Common myeloid progenitor, CD34-positive (primary cell): ENCODE results near the gene FGFRL1.

Experiments used
- CTCF ChIA-PET: fragments of 350-600 bp; sonication (Branson Sonifier 250); formaldehyde crosslinking; loops from one replicate; lab custom pipeline; 2021; ENCODE audit warnings: antibody characterized with exemption; lab: Charles Lee
- POLR2A ChIA-PET: fragments of 350-600 bp; sonication (Branson Sonifier 250); formaldehyde crosslinking; loops from one replicate; lab custom pipeline; 2021; ENCODE audit warnings: antibody characterized with exemption; lab: Charles Lee
- DNase-seq, 3 donors: peaks; one replicate each; pipeline versions ENCODE4 v3.0.0 to v3.0.0-alpha.2; 2013
- H3K27ac ChIP-seq, 2 experiments: 1 replicate in 1 of 2; 2 replicates in 1 of 2; pipeline ENCODE4 v1.7.0; 2013; ENCODE audit warnings: inconsistent platforms in 2 of 2, low read length in 2 of 2, mild to moderate bottlenecking in 2 of 2, low read depth in 1 of 2, moderate library complexity in 1 of 2; ENCODE audit not compliant: severe bottlenecking in 2 of 2, insufficient read depth in 1 of 2, poor library complexity in 1 of 2
- H3K27me3 ChIP-seq, 5 experiments: replicated peaks in 2 of 5; 1 replicate in 3 of 5; 2 replicates in 2 of 5; pipeline versions ENCODE4 v1.6.1 to v1.7.0; 2013; ENCODE audit warnings: low read length in 4 of 5, mild to moderate bottlenecking in 2 of 5, moderate library complexity in 2 of 5, inconsistent platforms in 1 of 5; ENCODE audit not compliant: insufficient read depth in 5 of 5, control insufficient read depth in 4 of 5
- H3K36me3 ChIP-seq, 4 experiments: 1 replicate in 2 of 4; 2 replicates in 2 of 4; pipeline versions ENCODE4 v1.6.1 to v1.7.0; 2013; ENCODE audit warnings: low read length in 3 of 4, control low read depth in 1 of 4, mild to moderate bottlenecking in 1 of 4; ENCODE audit not compliant: control insufficient read depth in 4 of 4, insufficient read depth in 4 of 4
- H3K4me1 ChIP-seq, 4 experiments: 1 replicate in 3 of 4; 2 replicates in 1 of 4; pipeline versions ENCODE4 v1.6.1 to v1.7.1; 2013; ENCODE audit warnings: low read length in 3 of 4, mild to moderate bottlenecking in 3 of 4, control low read depth in 1 of 4, inconsistent platforms in 1 of 4, moderate library complexity in 1 of 4; ENCODE audit not compliant: control insufficient read depth in 4 of 4, insufficient read depth in 4 of 4; ENCODE audit errors: control extremely low read depth in 1 of 4
- H3K4me3 ChIP-seq, 7 experiments: 1 replicate in 4 of 7; 2 replicates in 3 of 7; pipeline versions ENCODE4 v1.5.1 to v1.7.0; 2013; ENCODE audit warnings: mild to moderate bottlenecking in 7 of 7, low read length in 6 of 7, moderate library complexity in 6 of 7, inconsistent platforms in 2 of 7, low read depth in 2 of 7, control low read depth in 1 of 7; ENCODE audit not compliant: insufficient read depth in 4 of 7, control insufficient read depth in 1 of 7; ENCODE audit errors: extremely low read depth in 1 of 7
- H3K9me3 ChIP-seq, 5 experiments: 1 replicate in 4 of 5; 2 replicates in 1 of 5; pipeline versions ENCODE4 v1.6.1 to v1.7.1; 2013; ENCODE audit warnings: low read length in 4 of 5, mild to moderate bottlenecking in 2 of 5, inconsistent platforms in 1 of 5, low read depth in 1 of 5, moderate library complexity in 1 of 5; ENCODE audit not compliant: control insufficient read depth in 4 of 5, insufficient read depth in 2 of 5; ENCODE audit errors: control extremely low read depth in 1 of 5
- WGBS: methylation state at CpG from one replicate; pipeline ENCODE4 v1.1.5; 2013; ENCODE audit not compliant: insufficient coverage; 5-methylcytosine and 5-hydroxymethylcytosine counted together

FGFRL1 gene

GRCh38 chr4:970046-970745, 41.2 kb upstream of the FGFRL1 start:
- no peak overlapping the region for H3K4me3 ChIP-seq
- POLR2A ChIA-PET = no interaction called here

DNA sequence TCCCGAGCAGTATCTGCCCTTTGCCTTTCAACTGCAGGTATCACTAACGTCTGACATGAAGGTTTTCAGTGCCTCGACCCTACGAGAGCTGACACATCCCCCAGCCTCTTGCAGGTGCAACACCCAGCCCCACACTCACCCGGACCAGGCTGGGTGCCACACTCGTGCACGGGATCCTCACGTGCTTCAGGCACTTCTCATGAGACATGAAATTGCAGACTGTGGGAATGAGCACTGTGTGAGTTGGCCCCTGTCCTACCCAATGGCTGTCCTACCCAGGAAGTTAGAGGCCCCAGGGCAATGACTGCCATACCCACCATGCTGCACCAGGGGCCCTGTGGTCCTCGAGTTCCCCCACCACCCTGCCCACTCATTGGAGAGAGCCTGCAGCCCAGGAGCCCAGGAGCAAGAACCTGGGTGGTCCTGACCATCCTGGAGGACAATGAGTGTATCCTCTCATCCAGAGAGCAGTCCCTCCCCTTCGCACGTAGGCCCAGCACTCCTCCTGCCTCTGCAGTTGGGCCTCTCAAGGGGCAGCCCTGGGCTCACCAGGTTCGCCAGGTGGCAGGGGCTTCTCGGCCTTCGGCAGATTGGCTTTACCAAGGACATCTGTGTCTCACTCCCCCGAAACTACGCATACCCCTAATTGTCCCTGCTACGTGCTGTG, 40.4 kb upstream of the FGFRL1 start:
- ChIA-PET CTCF (no interaction called here), POLR2A (no interaction called here)
- Histone ChIP-seq H3K36me3 (peaks cover 0 to 15% (median 4%) of the 10 kb centered on the region in 4 experiments), H3K9me3 (peaks cover 0 to 3% (median 0%) of the 10 kb centered on the region in 5 experiments), H3K27me3 (peaks cover 0 to 6% (median 0%) of the 10 kb centered on the region in 5 experiments), H3K27ac (no peak overlapping the region), H3K4me3 (no peak overlapping the region), H3K4me1 (peaks cover 0 to 26% (median 20%) of the 10 kb centered on the region in 4 experiments)
- 95% methylated on average over 13 of the region's 17 CpGs for WGBS
- DNase-seq = no peak

More at GRCh38 chr4:970046-970745, 41.2 kb upstream of the FGFRL1 start:
- H3K4me1 ChIP-seq = peaks cover 0 to 26% (median 20%) of the 10 kb centered on the region in 4 experiments
- peaks cover 0 to 18% (median 5%) of the 10 kb centered on the region in 4 experiments for H3K36me3 ChIP-seq
- H3K9me3 ChIP-seq = peaks cover 0 to 3% (median 0%) of the 10 kb centered on the region in 5 experiments
- H3K27ac ChIP-seq = no peak overlapping the region
- no peak for DNase-seq
- CTCF ChIA-PET = no interaction called here
- WGBS = 97% methylated on average over 25 of the region's 25 CpGs
- peaks cover 0 to 6% (median 0%) of the 10 kb centered on the region in 5 experiments for H3K27me3 ChIP-seq

- Histone ChIP-seq H3K4me3 (peak overlapping the region in 4 of 7 experiments; percentile 67 to 85 (median 75)), H3K9me3 (peaks cover 0 to 3% (median 0%) of the 10 kb centered on the region in 5 experiments), H3K4me1 (peaks cover 0 to 32% (median 25%) of the 10 kb centered on the region in 4 experiments), H3K27me3 (peaks cover 0 to 6% (median 0%) of the 10 kb centered on the region in 5 experiments), H3K36me3 (peaks cover 0 to 7% (median 0%) of the 10 kb centered on the region in 4 experiments), H3K27ac (no peak overlapping the region)
- ChIA-PET POLR2A (no interaction called here), CTCF (interaction anchor here (1.4 kb wide), 1 partner anchor 15 kb away, joined by 4 read pairs; the partner anchor contains the start of gene IDUA)
- 84% methylated on average over 24 of the region's 24 CpGs for WGBS
- no peak for DNase-seq
These were observed 39.5 kb upstream of the FGFRL1 start for GRCh38 chr4:971666-972500.

DNA sequence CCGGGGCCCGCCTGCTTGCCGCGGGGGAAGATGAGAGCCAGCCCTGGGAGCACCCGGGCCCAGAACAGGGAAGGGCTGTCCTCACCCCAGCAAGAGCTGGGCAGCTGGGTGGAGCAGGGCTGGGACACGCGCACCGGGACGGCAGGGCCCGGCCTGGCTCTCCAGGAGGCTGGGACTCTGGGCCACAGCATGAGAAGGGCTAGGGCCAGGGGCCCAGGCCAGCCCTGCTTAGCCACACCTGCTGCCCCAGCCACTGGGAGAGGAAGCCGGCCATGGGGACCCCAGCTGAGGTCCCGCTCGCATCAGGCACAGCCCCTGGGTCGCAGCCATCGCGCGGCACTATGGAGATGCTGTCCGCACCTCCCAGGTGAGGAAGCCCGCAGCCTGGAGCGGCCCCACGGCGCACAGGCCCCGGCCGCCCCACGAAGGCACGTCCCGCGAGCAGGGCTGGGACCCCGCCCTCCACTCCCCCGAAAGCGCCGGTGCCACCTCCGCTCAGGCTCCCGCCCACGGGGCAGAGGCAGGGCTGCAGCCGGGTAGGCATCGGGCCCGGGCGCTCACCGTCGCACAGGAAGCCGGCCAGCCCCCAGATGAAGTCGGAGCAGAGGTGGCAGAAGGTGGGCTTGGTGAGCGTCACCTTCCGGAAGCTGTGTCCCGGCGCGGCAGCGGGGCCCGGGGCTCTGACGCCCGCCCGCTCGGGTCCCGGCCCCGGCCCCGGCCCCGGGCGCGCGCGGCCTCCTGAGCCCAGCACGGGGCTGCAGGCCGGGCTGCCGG, 38.6 kb upstream of the FGFRL1 start:
- DNase-seq = peak in 2 of 3 donors; percentile 45 to 57
- H3K27ac ChIP-seq = no peak overlapping the region
- CTCF ChIA-PET = interaction anchor here (1.4 kb wide), 1 partner anchor 14 kb away, joined by 4 read pairs; the partner anchor contains the start of gene IDUA

DNA sequence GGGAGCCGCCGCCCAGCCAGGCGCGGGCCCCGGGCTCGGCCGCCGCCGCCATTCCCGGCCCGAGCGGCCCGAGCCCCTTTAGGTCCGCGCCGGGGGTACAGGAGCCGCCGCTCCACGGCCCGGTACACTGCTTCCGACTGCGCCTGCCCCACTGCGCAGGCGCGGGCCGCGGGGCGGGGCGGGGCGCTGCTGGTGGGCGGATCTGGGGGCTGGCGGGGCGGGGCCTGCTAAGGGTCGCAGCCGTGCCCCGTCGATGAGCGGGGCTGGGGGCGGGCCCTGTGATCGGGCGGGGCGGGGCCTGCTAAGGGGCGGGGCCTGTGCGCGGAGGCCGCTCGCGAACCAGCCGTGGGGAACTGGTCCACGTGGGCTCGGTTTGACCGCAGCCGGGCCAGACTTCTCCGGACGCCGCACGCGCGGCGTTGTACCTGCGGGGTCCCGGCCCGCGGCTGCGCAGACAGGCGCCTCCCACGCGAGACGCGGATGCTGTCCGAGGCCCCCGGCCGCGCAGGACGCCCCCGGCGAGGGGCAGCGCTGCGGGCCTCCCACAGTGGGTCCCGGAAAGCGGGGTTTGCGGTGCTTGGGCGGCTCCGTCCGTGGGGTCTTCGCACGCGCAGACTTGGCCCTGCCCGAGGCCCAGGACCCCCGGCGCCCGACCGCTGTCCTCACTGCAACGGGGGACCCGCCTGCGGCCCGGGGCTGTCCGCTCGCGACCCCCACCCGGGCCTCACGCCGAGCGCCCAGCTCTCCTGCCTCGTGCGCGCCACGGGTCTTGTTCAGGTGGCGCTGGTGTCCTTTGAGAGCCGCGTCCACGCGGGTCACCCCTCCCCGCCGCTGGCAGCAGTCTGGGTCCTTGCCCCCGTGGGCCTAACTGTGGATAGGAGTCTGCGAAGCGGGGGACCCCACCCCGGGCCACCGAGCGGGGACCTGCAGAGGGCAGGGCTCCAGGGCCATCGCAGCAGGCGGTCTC, 37.7 kb upstream of the FGFRL1 start, which contains the start of gene DGKQ:
Gene DGKQ (minus strand): TSS at position 139 of the 967 bp plus-strand sequence. CDS start 87 bp downstream, at position 52.
- Histone ChIP-seq H3K27me3 (no peaks in the 10 kb centered on the region), H3K36me3 (peaks cover 0 to 7% (median 0%) of the 10 kb centered on the region in 4 experiments), H3K9me3 (peaks cover 0 to 3% (median 0%) of the 10 kb centered on the region in 5 experiments), H3K4me1 (peaks cover 0 to 30% (median 28%) of the 10 kb centered on the region in 4 experiments), H3K4me3 (peak within 1 kb of the TSS; percentile 45 to 85 (median 72)), H3K27ac (no peak within 1 kb of the TSS)
- DNase-seq = peak; percentile 76 to 87 (median 82)
- 33% methylated on average over 55 of the region's 123 CpGs for WGBS
- ChIA-PET POLR2A (no interaction called here), CTCF (interaction anchor here (1.4 kb wide), 1 partner anchor 13 kb away, joined by 4 read pairs; the partner anchor contains the start of gene IDUA)

More for the DNA sequence above, 38.6 kb upstream of the FGFRL1 start:
- Histone ChIP-seq H3K27me3 (peaks cover 0 to 4% (median 0%) of the 10 kb centered on the region in 5 experiments), H3K36me3 (peaks cover 0 to 7% (median 0%) of the 10 kb centered on the region in 4 experiments), H3K4me1 (peaks cover 0 to 34% (median 30%) of the 10 kb centered on the region in 4 experiments), H3K4me3 (peak overlapping the region; percentile 45 to 85 (median 72)), H3K9me3 (peaks cover 0 to 3% (median 0%) of the 10 kb centered on the region in 5 experiments)
- WGBS = 1% methylated on average over 55 of the region's 65 CpGs
- POLR2A ChIA-PET = no interaction called here
